Left lobe of liver (tissue), 2 donors: ENCODE results near the gene SLFN5. TPM values are rescaled to one million over a fixed set of nuclear protein-coding genes. Genes with fewer than 3 reads are reported as not detected.
"Not testable (repeated sequence)": the region's sequence is repeated elsewhere in the genome, so short reads cannot be mapped to it uniquely, and the experiment has no call there.

Source experiments
- ATAC-seq: fragments of 200-7000 bp; cut with Tn5 transposase; one replicate; pipeline ENCODE4 v1.9.1; 2020; ENCODE audit warnings: mild to moderate bottlenecking, moderate library complexity
- DNase-seq: peaks from one replicate; pipeline ENCODE4 v3.0.0-alpha.2; 2020; ENCODE audit warnings: low spot score
- total RNA-seq: library from RNA; stranded (reverse); gene quantifications from one replicate; pipeline ENCODE4 v1.2.1, GENCODE V29; 2021
- donor health status: DM: no; HTN: no; CAD: no; lungs with moderate emphysema.
- donor health status: DM: no; HTN: yes; CAD: no.

SLFN5 gene
- total RNA-seq: 5.2 TPM

DNA sequence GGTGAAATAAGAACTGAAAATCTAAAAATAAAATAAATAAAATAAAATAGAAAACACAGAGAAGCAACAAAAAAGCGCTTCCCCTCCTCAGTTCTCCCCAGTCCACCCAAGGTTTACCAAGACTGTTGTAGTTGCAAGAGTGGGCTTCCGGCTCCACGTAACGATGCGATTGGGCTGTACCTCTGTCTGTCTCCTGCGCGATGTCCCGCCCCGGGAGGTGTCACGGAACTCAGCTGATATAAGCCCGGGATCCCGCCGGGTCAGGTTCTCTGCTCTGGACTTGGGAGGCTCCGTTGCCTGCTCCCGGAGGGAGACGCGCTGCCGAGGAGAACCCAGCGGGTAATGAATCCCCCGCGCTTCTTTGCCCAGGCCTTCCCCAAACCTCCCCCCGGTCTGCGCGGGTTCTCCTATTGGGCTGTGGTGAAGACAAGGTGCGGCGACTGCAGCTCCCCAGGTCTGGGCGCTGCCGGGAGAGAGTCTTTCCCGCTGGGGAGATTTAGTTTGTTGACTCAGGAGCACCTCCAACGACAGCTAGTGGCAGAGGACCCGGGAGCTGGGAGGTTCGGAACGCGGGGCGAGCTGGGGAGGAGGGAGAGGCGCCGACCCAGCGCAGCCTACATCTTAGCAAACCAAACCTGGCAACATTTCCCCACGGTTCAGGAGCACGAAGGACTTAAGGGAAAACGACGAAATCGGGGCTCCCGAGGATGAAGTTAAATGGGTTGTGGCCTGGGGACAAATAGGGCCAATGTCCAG, at the start of gene SLFN5:
TSS of gene SLFN5 (plus strand) at position 268 of the 756 bp plus-strand sequence. CDS start 15,619 bp downstream, outside the sequence.
- peak; percentile 95 for ATAC-seq

DNA sequence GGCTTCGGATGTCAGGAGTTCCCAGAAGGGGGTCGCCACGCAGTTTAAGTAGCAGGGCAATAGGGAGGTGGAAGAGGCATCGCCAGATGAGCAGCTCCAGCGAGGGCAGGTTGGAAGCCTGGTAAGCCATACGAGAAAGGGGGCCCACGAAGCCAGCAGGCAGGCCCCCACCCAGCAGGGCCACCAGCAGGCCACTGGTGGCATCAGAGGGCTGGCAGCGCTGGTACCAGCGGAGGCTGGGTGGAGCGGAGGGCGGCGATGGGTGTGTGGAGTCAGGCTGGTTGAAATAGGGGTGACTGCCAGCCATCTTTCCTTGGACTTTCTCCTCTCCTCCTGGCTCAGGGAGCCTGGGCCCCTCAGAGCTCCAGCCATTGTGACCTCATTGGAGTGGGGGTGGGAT, 48.9 kb upstream of the SLFN5 start, which contains the start of gene SLC35G3:
TSS of gene SLC35G3 (minus strand) at position 393 of the 400 bp plus-strand sequence. CDS start at position 307, 86 bp downstream.
- DNase-seq, ATAC-seq: not testable (repeated sequence)

More for the DNA sequence above, at the start of gene SLFN5:
- DNase-seq: peak; percentile 97

DNA sequence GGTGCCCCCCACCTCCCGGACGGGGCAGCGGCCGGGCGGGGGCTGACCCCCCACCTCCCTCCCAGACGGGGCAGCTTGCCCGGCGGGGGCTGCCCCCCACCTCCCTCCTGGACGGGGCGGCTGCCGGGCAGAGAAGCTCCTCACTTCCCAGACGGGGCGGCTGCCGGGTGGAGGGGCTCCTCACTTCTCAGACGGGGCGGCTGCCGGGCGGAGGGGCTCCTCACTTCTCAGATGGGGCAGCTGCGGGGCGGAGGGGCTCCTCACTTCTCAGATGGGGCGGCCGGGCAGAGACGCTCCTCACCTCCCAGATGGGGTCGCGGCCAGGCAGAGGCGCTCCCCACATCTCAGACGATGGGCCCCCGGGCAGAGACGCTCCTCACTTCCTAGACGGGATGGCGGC, 47.8 kb upstream of the SLFN5 start:
- not testable (repeated sequence) for ATAC-seq, DNase-seq

DNA sequence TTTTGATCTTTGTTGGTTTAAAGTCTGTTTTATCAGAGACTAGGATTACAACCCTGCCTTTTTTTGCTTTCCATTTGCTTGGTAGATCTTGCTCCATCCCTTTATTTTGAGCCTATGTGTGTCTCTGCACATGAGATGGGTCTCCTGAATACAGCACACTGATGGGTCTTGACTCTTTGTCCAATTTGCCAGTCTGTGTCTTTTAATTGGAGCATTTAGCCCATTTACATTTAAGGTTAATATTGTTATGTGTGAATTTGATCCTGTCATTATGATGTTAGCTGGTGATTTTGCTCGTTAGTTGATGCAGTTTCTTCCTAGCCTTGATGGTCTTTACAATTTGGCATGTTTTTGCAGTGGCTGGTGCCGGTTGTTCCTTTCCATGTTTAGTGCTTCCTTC, 40.3 kb upstream of the SLFN5 start:
- ATAC-seq, DNase-seq: not testable (repeated sequence)

DNA sequence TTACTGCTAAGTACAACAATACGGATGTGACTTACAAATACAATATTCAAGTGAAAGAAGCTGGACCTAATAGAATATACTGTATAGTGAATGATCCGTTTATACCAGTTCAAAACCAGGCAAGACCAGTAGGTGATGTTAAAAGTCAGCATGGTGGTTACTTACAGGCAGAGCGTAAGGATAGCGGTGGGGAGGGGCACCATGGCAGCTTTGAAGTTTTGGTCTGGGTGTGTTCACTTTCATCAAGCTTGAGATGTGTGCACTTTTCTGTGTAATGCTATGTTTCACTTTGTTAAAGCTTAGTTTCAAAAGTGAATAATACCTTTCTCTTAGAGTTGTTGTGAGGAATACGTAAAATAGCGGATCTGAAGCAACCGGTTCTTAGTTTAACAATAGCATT, 32.1 kb upstream of the SLFN5 start:
- DNase-seq: no peak

DNA sequence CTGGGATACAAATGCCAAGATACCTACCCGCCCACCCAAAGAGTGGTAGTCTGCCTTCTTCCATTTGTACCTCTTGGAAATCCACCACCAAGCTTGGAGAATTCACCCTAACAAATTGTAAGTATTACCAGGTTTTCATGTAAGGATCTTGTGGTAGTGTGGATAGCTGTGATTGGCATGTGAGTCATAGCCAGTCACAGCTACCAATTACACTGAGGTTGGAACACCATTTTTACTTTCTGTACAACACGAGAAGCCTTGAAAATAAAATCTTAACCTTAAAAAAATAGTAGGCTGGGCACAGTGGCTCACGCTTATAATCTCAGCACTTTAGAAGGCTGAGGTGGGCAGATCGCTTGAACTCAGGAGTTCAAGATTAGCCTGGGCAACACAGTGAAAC, 30.2 kb upstream of the SLFN5 start:
- DNase-seq (no peak), ATAC-seq (no peak)

More for the DNA sequence above, 32.1 kb upstream of the SLFN5 start:
- ATAC-seq: no peak

DNA sequence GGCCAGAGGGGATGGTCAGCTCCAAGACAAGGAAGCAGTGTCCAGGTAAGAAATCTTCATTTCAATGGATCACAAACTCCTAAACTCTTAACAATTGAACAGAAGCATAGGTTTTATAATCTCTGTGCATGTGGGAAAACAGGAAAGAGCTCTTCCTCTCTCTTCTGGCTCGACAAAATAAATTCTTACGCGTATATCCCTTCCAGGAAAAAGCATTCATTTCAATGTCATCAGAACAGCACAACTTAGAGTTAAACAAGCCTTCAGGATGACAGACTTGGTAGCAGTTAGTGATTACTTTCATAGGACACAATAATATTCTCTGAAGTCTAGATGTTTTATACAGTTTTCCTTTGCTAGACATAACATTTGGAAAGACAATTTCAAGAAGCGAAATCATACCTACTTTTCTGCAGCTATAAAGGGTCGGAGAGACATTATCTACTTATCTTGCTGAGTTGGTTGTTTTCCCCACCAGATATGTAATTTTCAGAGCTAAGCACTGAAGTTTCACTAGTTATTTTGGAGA, 29.4 kb upstream of the SLFN5 start:
- DNase-seq (no peak), ATAC-seq (no peak)

DNA sequence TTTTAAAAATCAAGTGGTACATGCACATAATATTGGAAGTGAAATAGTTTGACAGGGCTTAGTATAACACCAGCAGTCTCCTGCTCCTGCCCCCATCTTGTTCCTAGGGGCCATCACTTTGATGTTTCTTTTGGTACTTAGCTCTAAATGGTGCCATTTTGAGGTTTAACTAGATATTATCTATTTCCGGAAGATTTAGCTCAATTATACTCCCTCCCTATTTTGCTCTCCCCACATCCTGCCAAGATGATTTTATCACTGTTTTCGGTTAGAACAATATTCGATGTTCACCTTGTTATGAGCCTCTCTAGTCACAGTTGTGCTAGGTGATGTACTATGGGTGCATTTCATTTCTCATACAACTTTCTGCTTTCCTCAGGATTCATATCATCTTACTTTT, 28.7 kb upstream of the SLFN5 start:
- ATAC-seq: no peak
- no peak for DNase-seq

DNA sequence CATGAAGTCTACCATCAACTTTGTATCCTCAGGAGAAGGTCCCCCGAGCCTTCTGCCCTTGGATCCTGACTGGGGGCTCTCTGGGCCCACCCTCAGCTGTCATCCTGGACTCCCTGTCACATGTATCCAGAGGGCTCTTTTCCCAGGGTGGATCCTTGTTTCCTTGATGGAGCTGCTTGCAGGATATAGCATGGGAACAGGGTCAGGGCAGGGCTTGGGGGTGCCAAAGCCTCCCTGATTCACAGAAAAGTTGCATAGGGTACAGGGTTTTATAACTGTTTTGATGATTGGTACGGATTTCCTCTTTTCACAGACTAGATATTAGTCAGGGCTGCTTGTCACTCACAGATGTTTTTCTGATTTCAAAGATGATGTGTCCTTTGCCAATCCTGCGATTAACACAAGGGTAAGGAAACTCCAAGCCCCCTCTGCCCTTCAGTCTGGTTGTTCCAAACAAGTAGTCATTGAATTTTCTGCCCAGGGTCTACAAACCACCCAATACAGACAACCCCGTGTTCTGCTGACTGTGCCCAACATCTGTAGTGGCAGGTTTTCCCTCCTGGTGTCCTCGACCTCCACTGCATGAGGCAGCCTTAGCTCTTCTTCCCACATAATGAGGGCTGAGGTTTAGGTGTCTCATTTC, 28.1 kb upstream of the SLFN5 start:
- no peak for ATAC-seq
- DNase-seq: no peak

DNA sequence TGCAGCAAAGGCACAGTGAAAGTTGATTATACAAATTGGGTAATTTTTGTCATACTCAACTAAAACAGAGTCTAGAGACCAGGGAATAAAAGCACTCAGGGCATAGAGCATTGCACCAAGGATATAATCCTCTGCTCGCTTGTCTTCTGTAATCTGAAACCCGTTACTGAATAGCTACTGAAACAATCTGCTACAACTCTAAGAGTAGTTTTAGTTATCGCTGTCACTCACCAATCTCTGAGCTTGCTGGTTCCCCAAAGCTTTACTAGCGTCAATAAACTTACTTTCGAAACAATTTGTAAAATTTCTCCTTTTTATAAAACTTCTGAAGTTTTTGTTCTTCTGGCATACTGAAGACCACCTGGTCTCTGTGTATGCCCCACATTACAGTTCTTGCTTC, 25.8 kb upstream of the SLFN5 start:
- DNase-seq (no peak), ATAC-seq (no peak)

DNA sequence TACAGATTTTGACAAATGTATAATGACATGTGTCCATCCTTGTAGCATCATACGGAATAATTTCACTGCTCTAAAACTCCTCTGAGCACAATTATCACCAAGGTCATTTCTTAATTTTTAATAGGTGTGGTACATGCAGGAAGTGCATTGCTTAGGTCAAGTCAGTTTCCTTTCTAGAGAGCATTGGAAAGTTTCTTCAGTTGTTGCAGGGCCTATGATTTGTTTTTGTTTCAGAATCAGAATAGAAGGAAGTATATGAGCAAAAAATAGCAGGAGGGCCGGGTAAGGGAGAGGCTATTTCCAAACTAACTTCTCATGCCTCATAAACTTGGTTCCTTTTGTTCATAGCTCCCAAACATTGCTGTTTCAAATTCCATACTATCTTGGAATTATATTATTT, 24.0 kb upstream of the SLFN5 start:
- DNase-seq (no peak), ATAC-seq (peak; percentile 28)

DNA sequence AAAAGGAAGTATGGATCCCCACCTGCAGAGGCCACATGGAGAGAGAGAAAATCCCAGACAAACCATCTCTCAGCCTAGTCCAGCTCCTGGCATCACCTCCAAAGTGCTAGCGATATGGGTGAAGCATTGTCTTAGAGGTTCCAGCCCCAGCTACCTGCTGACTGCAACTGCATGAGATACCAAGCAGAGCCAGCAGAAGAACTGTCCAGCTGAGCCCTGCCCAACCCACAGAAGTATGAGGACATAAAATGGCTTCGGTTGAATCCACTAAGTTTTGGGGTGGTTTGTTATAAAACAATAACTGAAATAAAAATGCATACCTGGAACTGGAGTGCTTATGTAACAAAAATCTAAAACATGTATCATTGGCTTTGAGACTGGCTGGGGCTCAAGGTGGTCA, 20.4 kb upstream of the SLFN5 start:
- ATAC-seq (no peak), DNase-seq (no peak)

DNA sequence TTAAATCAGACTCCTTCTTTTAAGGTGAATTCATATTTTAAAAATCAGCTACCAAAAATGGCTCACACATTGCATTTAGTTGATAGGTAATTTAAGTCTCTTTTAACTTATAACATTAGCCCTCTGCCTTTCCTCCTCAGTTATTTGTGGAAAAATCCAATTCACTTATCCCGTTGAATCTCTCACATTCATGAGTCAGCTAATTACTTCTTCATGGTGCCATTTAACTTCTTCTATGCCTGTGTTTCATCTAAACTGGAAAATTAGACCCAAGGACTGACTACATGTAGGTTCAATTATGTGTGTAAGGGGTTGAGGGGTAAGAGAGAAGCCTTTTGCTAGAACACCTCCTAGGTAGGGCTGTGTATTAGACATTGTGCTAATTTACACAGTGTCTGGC, 18.4 kb upstream of the SLFN5 start:
- no peak for ATAC-seq
- no peak for DNase-seq

DNA sequence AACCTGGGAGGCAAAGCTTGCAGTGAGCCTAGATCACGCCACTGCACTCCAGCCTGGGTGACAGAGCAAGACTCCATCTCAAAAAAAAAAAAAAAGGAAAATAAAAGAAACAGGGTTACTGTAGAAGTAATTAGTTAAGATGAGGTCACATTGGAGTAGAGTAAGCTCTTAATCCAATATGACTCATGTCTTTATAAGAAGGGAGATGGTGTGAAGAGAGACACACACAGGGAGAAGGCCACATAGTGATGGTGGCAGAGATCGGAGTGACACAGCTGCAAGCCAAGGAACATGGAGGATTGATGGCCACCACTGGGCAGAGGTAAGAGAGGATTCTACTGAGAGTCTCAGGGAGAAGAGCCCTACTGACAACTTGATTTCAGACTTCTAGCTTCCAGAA, 15.3 kb upstream of the SLFN5 start:
- ATAC-seq: no peak

DNA sequence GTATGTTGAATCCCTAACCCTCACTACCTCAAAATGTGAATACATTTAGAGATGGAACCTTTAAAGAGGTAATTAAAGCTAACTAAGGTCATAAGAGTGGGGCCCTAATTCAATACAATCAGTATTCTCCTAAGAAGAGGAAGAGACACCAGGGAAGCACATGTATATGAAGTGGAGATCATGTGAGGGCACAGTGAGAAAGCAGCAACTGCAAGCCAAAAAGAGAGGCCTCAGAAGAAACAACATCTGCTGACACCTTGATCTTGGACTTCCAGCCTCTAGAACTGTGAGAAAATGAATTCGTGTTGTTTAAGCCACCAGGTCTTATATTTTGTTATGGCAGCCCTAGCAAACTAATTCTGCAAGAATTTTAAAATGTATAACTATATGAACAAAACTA, 13.2 kb upstream of the SLFN5 start:
- no peak for ATAC-seq
- DNase-seq: no peak

More for the DNA sequence above, 15.3 kb upstream of the SLFN5 start:
- DNase-seq: no peak

DNA sequence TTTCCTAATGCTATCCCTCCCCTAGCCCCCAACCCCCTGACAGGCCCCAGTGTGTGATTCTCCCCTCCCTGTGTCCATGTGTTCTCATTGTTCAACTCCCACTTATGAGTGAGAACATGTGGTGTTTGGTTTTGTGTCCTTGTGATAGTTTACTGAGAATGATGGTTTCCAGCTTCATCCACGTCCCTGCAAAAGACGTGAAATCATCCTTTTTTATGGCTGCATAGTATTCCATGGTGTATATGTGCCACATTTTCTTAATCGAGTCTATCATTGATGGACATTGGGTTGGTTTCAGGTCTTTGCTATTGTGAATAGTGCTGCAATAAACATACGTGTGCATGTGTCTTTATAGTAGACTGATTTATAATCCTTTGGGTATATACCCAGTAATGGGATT, 8.6 kb upstream of the SLFN5 start:
- ATAC-seq, DNase-seq: not testable (repeated sequence)

DNA sequence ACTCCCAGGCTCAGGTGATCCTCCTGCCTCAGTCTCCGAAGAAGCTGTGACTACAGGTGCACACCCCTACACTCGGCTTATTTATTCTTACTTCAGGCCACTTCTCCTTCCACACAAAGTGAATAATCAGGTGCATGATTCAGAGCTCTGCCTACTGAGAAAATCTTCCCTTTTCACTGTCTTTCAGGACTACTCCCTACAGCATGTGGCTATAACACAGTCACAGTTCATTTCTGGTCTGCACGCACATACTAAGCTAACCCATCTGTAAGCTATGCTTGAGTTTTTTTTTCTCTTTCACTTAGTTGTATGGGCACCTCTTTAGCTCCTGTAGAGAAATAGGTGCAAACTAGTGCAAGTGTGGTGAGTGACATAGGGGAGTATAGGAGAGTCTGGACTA, 7.6 kb upstream of the SLFN5 start:
- no peak for ATAC-seq
- DNase-seq: no peak

DNA sequence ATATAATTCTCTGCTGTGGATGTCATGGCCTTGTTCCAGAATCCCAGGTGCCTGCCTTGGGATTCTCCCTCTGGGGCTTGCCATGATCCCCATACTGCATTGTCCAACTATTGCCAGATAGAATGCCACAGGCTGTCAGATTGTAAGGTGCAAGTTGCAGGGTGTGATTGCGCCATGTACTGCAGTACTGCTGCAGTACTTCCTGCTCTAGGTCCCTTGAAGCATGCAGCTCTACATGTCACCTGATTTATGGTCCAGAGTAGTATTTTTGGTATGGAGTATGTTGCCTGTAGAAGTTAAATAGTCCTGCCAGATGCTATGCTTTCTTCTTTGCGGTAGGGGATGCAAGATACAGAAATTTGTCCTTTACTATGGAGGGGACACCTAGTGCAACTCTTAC, 7.0 kb upstream of the SLFN5 start:
- ATAC-seq (no peak), DNase-seq (no peak)

DNA sequence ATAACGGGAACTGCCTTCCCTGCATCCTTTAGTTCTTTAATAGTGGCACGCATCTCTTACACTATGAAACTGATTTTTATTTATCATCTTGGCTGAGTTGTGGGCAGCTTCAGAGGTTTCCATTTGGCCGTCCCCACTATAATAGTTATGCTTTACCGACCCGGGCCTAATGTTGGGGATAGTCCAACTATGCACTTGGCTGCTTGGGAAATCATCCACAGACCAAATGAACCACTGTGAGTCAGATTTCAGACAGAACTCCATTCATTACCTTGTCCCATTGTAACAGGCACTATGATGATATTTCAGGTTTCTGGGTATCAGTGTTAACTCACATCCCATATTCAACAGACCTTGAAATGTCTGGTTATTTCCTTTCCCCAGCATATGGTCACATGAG, 6.1 kb upstream of the SLFN5 start:
- ATAC-seq (no peak), DNase-seq (no peak)

DNA sequence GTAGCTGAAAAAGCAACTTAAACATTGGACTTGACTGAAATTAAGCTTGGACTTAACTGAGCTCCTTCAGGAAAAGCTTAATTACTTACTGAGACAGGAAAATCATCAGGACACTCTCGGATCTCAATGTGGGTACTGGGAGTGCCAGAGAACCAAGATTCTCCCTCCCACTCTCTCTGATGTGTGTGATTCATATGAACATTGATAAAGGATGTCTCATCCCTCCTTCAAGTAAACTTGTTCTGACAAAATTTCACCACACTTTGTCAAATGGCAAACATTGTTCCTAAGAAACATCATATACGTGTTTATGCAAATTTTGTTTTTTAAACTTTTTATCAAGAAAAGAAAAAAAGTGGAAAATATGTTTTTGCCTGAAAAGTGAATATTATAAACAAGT, 4.1 kb upstream of the SLFN5 start:
- DNase-seq: no peak
- ATAC-seq: no peak

DNA sequence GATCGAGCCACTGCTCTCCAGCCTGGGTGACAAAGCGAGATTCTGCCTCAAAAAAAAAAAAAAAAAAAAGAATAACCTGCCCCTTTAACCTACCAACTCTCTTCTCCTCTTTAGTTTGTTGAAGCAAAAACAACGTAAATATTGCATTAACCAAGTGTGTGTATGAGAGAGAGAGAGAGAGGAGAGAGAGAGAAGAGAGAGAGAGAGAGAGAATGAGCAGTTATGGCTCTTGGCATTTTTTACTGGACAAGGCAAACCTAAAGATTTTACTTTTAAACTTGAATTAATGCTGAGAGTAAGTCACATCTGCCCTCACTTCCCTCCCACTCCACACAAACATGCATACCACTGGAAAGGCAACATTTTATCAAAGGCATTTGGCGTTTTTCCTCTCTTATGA, 3.0 kb upstream of the SLFN5 start:
- DNase-seq: no peak
- no peak for ATAC-seq

DNA sequence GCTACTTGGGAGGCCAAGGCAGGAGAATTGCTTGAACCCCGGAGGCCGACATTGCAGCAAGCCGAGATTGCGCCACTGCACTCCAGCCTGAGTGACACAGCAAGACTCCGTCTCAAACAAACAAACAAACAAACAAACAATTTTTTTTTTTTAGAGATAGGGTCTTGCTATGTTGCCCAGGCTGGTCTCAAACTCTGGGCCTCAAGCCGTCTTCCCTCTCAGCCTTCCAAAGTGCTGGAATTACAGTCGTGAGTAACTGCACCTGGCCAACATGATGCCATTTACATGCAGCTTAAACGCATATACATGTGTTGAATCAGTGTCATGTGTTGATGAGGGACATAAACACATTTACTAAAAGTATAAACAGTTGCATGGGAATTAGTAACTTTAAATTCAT, 2.0 kb upstream of the SLFN5 start:
- DNase-seq: no peak

More for the DNA sequence above, 2.0 kb upstream of the SLFN5 start:
- no peak for ATAC-seq
